HG03439 (cell line): ENCODE data around the gene PHTF1.

Experiments used
- ATAC-seq: cut with Tn5 transposase; IDR thresholded peaks from one replicate; pipeline ENCODE4 v1.9.1; 2021; ENCODE audit warnings: mild to moderate bottlenecking, moderate library complexity; ENCODE audit not compliant: unreplicated experiment

The PHTF1 gene

DNA sequence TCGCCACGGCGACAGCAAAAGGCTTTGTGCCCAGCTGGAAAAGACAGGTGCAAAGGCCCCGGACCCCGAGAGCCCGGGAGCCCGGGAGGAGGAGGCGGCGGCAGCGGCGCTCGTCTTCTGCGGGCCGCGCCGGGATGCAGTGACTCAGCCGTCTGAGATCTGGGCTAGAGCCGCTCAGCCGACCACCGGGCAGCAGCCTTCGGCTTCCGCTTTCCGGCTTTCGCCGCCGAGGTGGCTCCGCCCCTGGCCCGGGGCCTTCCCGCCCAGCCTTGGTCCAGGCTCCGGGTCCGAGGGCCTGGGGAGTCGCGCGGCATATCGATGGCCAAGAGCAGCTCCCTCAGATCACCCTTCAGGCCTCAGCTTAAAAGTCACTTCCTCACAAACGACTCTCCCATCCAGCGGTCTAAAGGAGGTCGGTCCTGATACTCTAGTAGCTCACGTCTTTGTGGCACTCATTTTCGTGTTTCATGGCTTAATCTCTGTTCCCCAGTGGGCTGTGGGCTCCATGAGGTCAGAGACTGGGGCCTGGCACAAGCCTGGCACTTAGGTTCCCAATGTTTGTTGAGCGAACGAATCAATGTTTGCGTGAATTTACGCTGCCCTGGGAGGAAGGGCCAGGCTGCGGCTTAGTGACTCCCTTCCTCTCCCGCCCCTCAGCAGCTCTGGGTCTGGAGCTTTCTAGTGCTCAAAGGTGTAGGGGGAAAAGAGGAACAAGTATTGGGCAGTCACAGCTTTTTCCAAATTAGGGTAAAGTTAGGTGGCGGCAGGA is at the start of gene PHTF1:
Gene PHTF1 (minus strand): TSS at position 154 of the 769 bp plus-strand sequence. CDS start 783 bp downstream, outside the sequence.
- ATAC-seq: peak; percentile 83

DNA sequence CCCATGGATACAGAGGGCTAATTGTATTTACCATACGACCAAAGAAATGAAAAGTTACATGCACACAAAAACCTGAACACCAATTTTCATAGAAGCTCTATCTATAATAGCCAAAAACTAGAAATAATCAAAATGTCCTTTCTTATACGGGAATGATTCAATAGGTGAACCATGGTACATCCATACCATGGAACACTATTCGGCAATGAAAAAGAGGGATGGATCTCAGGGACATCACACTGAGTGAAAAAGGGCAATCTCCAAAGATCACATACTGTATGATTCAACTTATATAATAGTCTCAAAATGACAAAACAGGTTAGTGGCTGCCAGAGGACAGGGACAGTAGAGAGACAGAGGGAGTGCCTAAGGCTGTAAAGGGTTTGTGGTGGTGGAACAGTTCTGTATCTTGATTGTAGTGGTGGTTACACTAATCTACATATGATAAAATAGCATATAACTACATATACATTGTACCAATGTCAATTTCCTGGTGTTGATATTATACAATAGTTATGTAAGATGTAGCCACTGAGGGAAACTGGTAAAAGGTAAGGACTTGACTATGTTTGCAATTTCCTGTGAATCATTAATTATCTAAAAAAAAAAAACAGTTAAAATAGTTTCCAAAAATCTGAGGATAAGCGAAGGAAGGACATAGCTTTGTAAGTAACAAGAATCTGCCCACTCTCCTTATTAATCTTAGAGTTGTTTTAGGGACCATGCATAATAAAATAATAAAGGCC is 49.3 kb upstream of the PHTF1 start:
- ATAC-seq: no peak

DNA sequence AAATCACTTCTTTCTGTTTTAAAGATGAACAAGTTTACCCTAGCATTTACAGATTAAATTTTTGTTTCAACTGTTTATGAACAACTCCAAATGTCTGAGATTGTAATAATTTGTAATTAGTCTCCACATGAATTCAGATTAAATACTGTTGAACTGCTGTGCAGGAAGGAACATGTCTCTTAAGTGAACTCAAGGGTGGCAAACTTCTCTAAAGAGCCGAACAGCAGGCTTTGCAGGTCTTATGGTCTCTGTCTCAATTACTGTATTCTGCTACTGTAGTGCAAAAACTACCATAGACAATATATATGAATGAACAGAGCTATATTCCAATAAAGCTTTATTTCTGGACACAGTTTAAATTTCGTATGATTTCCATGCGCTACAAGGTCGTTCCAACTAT is 46.4 kb upstream of the PHTF1 start:
- no peak for ATAC-seq

DNA sequence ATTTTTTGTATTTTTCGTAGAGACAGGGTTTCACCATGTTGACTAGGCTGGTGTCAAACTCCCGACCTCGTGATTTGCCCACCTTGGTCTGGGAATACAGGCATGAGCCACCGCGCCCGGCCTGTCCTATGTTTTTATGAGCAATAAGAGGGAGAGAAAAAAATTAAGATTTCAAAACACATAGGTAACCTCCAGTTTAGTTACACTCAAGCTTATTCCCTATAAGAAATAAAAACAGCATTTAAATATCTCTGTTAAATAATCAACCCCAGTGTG is 45.9 kb upstream of the PHTF1 start:
- no peak for ATAC-seq

DNA sequence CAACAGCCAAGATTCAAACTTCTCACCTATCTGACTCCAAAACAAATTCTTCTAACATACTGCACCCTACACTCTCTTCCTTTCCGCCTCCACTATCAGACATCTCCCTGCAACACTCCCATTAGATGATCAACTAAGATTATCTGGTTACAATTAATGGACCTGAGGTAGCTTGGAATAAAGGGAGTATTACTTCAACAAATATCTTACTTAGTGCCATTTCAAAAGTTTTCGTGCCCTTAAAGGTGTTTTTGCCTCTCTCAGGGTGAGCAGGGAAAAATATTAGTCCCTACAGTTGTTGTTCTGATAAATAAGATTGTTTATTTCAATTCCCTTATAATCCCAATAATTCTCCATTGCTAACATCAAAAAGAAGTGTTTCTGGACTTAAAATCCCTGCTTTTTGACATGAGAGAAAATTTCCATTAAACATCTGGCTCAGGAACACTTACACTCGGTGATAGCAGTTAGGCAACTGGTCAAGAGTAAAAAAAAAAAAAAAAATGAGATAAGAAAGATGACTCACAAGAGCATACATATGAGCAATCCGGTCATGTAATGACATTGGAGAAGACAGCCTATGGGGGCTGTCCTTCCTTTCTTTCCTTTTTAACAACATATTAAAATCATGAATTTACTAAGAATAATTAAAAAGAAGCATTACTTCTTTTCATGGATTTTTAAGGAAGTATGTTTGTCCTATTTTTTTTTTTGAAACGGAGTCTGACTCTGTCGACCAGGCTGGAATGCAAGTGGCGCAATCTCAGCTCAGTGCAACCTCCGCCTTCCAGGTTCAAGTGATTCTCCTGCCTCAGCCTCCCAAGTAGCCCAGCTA is 45.4 kb upstream of the PHTF1 start:
- no peak for ATAC-seq

DNA sequence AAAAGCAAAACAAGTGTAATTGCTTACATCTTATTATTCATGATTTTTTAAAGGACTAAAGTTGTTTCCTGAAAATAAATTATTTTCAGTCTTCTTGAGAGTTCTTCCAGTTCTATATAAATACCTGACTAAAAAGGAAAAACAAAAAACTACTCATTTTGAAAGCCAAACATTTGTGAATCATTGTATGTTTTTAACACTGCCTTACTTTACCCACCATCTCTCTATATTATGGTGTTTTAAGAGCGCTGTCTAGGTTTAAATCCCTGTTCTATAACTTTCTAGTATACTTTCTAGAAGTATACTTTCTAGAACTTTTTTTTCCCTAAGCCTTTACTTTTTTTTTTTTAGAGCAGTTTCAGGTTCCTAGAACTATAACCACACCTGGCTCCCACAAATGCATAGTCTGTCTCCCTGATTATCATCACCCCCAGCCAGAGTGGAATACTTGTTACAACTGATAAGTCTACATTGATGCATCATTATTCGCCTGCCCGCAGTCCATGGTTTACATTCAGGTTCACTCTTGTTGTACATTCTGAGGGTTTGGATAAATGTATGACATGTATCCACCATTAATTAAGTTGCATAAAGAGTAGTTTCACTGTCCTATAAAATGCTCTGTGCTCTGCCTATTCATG is 43.2 kb upstream of the PHTF1 start:
- ATAC-seq: no peak

DNA sequence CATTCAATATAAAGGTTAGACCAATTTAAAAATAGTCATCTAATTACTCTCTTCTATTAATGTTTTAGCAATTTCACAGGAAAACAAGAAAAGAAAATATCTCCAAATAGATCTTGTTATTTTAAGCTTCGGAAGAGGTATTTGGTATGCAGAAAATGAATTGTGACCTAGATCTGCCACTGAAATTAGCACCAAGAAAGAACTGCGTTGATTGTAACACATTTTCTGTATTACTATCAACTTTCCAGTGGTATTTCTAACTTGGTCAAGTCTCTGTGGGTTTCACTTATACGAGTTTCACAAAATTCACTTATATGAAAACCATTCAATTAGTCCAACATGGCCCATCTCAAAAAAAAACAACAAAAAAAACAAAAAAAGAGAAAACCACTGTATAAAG is 41.2 kb upstream of the PHTF1 start:
- ATAC-seq: no peak

DNA sequence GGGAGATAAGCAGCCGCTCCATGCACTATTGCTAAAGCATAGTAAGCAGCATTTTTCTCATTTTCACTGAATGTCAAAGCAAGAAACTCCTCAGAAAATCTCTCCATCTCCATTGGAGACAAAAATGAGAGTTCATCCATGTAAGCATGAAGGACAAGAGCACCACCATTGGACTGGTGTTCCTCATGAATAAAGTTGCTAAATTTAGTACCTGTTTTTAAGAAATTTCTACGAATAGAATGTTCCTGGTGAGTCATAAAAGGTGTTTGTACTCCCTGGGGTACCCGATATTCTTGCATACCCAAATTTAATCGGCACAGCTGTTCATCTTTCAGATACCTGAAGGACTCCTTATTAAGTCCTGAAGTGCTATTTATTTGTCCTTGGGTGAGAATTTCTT is 38.2 kb upstream of the PHTF1 start:
- no peak for ATAC-seq

DNA sequence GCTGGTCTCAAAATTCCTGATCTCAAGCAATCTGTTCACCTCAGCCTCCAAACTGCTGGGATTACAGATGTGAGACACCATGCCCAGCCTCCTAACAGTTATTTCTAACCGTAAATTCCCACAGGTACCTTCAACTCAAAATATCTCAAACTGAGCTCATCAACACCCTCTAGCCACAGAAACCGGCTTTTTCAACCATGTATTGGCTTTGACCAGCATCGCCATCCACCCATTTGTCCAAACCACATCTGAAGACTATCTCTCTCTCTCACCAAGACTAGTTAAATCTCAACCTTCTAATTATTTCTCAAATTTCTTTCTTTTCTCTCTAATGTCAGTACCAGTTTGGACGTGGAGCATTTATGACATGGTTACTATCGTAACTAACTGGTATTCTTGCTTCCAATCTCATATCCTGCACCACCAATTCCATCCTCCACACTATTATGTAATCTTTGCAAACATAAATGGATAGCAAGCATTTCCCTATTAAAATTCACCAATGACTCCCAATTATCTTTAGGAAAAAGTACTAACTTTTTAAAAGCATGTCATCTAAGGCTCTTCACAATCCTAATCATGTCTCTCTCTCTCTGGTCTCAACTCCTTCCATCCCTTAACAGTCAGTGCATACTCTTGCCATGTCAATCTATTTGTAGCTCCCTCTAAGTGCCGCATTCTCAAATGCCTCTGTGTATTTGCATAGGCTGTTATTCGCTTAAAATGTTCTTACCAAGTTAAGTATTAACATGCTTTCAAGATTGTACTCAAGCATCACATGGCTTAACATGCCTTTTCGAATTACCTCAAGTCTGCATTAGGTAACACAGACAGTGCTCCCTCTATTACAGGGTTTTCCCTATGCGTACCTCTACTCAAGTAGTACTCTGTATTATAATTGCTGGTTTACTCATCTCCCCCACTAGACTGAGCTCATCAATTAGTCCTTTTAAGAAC is 34.9 kb upstream of the PHTF1 start:
- ATAC-seq: no peak

DNA sequence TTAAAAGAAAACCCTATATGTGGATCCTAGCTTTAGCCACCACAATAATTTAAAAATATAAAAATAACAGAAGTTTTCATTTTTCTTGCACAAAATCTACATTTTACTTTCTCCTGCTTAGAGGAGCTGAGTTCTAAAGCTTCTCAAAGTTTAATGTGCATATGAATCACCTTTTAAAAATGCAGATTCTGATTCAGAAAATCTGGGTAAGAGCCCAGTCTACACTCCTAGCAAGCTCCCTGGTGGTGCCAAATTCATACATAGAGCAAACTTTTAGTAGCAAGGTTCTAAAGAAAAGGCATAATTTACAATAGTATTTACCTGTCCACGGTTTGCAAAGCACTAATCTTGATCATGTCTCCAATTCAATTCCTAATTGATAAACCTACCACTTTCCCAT is 33.7 kb upstream of the PHTF1 start:
- ATAC-seq: no peak

DNA sequence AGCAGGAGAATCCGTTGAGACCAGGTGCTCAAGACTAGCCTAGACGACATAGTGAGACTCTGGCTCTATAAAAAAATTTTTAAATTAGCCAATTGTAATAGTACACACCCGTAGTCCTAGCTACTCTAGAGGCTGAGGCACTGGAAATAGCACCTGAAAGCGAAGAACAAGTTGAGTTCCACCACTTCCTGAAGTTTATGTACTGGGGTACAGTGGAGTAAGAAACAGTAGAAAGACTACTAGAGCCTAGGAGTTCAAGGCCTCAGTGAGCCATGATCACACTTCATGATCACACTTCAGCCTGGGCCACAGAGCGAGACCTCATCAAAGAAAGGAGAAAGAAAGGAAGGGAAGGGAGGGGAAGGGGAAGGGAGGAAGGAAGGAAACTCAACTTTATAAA is 33.2 kb upstream of the PHTF1 start:
- ATAC-seq: no peak

DNA sequence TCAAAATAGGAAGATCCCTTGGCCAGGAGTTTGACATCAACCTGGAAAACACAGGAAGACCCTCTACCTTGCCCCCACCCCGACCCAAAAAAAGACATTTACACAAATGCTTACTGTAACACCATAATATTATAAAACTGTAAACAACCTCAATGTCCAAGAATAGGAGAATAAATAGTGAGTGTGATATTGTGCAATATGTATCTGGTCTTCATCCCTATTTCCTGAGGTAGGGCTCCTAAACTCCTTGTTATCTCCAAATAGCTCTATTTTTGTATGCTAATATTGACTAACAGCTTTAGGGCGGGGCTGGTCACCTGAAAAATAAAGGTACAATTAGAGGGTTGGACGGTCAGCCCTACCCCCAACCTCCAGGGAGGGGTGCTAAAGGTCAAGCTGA is 29.5 kb upstream of the PHTF1 start:
- no peak for ATAC-seq

DNA sequence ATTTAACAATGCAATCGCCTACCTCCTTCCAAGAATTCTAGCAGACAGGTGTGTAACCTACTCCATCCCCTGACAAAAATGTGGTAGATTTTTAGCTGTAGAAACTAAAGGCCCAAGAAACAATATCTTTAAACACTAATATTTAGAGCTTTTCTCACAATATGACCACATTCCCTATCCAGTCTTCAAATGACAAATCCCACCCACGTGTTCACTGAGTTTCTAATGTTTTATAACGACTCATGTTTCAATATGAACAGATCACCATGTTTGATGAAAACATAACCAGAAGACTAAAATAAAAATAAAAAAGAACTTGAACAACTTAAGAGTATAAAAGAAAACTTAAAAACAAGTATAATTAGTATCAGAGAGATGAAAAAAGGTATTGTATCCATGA is 28.4 kb upstream of the PHTF1 start:
- ATAC-seq: no peak

DNA sequence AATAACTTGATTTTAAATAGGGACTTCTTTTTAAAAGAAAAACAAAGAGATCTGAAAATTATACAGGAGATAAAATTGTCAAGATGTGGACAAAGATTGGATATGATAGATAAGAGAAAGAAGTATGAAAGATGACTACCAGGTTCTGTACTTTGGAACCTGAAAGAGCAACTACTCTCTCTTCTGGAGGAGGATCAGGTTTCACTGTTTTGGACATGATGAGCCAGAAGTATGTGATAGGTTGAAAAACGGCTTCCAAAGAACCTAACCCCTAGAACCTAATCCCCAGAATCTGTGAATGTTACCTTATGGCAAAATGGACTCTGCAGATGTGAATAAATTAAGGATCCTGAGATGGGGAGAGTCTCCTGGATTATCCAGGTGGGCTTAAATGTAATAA is 26.8 kb upstream of the PHTF1 start:
- ATAC-seq: no peak

DNA sequence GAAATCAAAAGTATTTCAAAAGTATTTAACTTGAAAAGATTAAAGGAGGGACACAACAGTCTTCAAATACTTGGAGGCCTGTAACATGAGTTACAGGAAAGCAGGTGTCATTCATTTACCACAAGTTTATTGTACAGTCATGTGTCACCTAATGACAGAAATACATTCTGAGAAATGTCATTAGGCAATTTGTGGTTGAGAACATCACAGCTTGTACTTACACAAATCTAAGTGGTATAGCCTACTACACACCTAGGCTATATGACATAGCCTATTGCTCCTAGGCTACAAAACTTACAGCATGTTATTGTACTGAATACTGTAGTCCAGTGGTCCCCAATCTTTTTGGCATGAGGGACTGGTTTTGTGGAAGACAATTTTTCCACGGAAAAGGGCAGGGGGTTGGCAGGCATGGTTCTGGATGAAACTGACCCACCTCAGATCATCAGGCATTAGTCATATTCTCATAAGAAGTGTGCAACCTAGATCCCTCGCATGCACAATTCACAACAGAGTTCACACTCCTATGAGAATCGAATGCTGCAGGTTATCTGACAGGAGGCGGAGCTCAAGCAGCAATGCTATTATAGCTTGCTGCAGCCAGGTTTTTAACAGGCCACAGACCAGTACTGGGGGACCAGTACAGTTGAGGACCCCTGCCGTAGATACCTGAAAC is 25.0 kb upstream of the PHTF1 start:
- peak; percentile 61 for ATAC-seq

DNA sequence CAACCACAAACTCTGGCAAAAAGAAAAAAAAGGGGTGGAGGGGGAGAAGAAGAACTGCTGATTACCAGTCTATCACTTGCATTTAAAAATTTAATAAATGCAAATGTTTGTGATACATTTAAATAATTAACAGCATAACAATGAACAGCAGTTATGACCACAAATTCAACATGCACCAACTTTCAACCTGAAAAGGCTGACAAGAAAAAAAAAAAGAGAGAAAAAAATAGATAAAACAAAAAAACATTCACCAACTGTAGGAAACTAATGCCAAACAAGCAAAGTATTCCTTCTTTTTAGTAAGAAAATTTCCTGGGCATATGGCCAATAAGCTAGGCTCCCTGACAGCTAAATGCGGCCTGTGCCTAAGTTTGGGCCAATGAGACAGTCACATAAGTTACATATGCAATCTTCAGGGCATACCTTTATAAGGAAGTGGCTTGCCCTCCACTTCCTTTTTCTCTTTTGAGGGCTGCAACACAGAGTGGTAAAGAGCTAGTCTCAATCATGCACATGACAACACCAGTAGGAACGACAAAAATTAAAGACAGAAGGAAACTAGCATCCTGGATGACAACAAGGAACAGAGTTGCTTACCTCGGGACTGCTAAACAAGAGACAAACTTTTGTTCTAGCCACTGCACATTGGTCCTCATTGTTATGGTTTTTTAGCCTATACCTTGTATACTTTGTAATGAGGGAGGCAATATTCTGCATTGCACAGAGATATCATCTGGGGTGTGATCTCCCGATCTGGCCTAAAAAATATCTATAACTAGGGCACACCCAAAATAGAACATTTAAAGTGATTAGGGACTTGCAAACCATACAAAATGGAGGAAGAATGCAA is 24.2 kb upstream of the PHTF1 start:
- ATAC-seq: peak; percentile 57

DNA sequence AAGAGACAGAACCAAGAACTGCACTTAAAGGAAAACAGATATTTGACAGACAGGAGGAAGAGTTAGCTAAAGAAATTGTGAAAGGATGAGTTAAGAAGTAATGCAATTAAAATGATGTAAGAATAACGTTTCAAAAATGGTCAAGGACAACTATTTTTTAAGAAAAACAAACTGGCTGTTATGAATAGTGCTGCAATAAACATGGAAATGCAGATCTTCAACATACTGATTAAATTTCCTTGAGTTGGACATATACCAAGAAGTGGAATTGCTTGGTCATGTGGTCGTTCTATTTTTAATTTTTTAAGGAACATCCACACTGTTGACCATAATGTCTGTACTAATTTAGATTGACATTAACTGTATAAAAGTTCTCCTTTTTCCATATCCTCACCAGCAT is 23.1 kb upstream of the PHTF1 start:
- no peak for ATAC-seq

DNA sequence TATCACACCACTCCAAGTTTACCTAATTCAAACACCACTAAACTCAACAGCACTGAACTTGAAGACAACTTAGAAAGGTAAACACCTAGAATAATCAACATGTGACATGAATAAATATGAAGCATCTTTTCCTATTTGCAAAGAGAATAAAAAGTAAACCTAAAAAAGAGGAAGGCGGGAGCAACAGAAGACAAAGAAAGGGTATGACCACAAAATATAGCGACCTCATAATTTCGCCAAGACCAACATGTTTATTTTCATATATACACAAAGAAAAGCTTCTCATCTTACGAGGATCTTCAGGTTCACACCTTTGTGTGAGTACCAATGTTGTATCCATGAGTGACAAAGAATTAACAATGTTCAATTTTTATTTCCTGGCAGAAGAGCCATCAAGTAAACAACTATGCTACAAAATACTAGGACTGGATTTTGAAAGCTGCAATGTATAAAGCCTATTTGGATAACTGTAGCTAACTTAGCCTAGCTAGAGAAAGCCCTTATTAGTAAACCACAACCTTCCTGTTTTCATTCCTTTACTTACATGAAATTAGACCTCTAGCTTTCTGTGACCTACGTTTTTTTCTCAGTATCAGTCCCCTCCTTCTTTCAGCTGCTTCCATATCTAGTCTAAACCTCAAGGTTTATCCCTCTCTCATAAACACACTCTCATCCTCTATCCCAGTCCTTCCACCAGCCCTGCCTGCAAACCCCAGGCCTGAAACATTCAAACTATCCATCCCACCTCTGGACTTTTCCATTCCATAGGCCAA is 21.3 kb upstream of the PHTF1 start:
- ATAC-seq: no peak
